IMR-90 (cell line): ENCODE measurements around the gene FRZB.

ENCODE experiments used
- TF ChIP-seq, protein P1 (sequence below): conservative IDR thresholded peaks from 2 replicates; pipeline ENCODE4 v1.5.1; 2012; ENCODE audit warnings: mild to moderate bottlenecking, low read depth, low read length, improper control_type of control experiment
- TF ChIP-seq, protein P2 (sequence below): fragments of 150-350 bp; IDR thresholded peaks from 2 replicates; pipeline ENCODE4 v1.6.1; 2016; ENCODE audit warnings: low read depth, mild to moderate bottlenecking, low read length, moderate library complexity, borderline replicate concordance

DNA sequence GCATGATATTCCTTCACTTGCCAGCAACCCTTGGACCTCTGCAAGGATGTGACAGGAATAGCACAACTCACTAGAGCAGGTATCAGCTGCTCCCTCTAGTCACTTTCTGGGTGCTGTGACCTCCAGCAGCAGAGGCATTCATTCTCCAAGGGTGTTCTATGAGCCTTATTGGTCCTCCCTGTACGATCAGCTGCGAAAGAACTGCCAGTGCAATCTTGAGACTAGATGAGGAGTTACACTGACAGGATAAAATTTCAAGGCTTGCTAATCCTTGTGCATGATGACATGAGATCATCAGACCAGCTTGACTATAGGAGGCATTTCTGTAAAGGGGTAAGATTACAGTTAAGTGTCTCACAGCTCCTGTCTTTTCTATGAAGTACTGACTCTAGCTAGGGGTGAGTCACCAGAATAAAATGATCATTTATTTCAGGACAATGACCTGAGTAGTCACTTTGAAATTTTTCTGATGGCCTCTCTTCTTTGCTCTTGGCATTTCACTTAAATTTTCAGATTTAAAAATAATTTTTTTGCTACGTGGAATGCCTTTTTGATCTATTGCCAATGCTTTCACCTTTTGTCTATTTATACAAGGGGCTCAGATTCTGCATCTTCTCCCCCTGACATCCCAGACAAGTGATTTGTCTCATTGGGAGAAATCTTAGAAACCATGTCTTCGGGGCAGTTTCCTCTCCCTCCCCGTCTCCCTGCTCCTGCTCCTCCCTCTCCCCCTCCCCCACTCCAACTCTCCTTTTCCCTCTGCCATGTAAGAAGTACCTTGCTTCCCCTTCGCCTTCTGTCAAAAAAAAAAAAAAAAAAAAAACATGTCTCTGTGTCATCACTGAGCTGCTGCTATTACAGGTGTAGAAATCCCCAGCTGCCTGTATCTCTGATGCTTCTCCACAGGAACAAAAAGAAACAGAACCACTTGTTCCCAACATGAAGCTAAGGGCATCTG is 49.2 kb upstream of the FRZB start:
- TF ChIP-seq, protein P1, sequence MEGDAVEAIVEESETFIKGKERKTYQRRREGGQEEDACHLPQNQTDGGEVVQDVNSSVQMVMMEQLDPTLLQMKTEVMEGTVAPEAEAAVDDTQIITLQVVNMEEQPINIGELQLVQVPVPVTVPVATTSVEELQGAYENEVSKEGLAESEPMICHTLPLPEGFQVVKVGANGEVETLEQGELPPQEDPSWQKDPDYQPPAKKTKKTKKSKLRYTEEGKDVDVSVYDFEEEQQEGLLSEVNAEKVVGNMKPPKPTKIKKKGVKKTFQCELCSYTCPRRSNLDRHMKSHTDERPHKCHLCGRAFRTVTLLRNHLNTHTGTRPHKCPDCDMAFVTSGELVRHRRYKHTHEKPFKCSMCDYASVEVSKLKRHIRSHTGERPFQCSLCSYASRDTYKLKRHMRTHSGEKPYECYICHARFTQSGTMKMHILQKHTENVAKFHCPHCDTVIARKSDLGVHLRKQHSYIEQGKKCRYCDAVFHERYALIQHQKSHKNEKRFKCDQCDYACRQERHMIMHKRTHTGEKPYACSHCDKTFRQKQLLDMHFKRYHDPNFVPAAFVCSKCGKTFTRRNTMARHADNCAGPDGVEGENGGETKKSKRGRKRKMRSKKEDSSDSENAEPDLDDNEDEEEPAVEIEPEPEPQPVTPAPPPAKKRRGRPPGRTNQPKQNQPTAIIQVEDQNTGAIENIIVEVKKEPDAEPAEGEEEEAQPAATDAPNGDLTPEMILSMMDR = no peak
- TF ChIP-seq, protein P2, sequence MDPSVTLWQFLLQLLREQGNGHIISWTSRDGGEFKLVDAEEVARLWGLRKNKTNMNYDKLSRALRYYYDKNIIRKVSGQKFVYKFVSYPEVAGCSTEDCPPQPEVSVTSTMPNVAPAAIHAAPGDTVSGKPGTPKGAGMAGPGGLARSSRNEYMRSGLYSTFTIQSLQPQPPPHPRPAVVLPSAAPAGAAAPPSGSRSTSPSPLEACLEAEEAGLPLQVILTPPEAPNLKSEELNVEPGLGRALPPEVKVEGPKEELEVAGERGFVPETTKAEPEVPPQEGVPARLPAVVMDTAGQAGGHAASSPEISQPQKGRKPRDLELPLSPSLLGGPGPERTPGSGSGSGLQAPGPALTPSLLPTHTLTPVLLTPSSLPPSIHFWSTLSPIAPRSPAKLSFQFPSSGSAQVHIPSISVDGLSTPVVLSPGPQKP = no peak
